Left lobe of liver (tissue), 2 donors: Measurements from ENCODE around the gene IKZF1. TPM values are rescaled to one million over a fixed set of nuclear protein-coding genes. Genes with fewer than 3 reads are reported as not detected.

ENCODE experiments used
- ATAC-seq: fragments of 200-7000 bp; cut with Tn5 transposase; one replicate; pipeline ENCODE4 v1.9.1; 2020; ENCODE audit warnings: mild to moderate bottlenecking, moderate library complexity
- DNase-seq: peaks from one replicate; pipeline ENCODE4 v3.0.0-alpha.2; 2020; ENCODE audit warnings: low spot score
- total RNA-seq: library from RNA; stranded (reverse); gene quantifications from one replicate; pipeline ENCODE4 v1.2.1, GENCODE V29; 2021
- donor health status: DM: no; HTN: no; CAD: no; lungs with moderate emphysema.
- donor health status: DM: no; HTN: yes; CAD: no.

Gene IKZF1
- total RNA-seq, 1 donor from 2014 or later = 2.8 TPM

DNA sequence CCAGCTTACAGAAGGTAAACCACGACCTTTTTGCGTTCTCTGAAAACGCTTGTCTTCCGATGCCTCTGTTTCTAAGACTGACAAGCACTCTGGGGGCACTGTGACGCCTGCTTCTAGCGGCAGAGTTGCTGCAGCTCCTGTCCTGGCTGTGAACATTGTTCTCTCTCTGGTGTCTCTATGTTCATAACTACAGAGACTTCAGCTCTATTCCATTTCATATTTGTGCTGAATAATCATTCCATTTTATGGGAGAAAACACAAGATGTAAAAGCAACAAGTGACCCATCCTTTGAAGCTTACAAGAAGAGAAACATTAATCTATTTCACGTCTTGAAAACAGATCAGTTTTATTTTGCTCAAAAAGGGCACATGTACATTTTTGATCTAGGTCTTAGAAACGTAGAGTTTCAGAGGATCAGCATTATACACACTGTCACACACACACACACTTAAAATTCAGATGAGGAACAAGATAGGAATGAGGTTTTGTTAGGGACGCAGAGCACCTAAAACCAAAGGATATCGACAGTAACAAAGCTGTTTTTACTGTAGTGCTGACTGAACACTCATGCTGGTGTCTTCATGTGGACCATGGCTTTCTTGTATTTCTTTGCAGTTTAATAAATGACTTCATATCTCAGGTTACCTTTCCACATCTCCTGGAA is 3.0 kb downstream of the IKZF1 start:
- DNase-seq = no peak
- ATAC-seq = no peak

DNA sequence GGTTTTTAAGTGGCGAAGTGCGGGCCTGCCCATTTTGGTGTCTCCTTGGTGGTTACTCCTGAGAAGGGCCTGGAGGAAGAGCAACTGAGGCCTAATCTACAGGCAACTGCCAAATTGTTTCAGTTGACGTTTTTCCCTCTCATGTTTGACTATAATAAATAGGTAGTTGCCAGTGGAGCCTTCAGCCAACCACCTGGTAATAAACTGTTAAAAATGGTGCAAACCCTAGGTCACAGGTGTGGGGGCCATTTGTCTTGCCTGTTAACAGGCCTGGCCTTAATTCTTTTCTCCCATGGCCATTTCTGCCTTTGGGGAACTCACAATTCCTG is 3.7 kb downstream of the IKZF1 start:
- ATAC-seq (no peak), DNase-seq (no peak)

DNA sequence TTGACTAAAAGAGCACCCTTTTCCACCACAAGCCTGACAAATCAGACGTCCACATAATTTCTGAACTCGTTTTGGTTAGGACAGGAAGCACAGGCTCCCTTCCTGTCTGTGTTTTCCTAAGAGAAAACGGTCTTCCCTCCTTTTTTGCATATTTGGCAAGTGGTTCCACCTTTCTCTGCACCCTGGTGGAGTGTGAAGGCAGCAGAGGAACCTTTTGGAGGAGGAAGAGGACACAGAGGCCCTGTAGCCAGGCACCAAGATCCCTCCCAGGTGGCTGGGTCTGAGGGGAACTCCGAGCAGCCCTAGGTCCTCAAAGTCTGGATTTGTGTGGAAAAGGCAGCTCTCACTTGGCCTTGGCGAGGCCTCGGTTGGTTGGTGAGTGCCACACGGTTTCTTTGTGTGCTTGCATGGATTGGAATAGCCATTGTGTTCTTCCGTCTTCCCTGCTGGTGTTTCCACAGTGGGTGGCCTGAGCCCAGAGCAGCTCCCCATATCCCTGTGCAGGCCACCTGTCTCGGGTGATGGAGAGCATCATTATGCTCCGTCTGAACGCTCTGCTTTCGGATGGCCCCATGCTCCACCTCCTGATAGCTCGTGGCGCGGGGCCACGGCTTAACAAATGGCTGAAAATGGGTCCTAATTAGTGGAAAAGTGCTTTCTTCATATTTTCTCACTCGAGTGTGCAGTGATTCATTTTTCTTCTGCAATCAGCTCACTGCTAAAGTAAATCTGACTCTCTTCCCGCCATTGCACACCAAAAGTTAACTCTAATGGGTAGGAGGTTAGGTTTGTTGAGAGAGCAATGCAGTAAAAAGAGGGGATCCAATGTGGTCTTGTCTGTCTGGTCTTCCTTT is 4.2 kb downstream of the IKZF1 start:
- no peak for ATAC-seq
- no peak for DNase-seq

DNA sequence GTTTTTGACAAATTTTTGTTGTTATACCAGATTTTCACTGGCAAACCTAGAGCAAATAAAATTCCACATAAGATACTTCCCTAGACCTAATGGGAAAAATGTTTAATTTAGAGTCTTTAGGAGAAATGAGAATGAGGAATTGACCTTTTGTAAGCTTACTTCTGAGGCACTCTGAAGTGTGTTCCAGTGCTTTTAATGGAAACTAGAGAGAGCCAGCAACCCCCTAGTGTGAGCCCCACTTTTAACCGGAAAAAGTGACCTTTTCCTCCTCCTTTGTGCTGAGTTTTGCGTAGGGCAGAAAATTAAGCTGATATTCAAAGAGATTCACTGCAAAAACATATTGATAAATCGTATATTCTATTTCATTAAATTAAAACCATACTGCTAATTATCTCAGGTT is 5.2 kb downstream of the IKZF1 start:
- DNase-seq = no peak
- no peak for ATAC-seq

DNA sequence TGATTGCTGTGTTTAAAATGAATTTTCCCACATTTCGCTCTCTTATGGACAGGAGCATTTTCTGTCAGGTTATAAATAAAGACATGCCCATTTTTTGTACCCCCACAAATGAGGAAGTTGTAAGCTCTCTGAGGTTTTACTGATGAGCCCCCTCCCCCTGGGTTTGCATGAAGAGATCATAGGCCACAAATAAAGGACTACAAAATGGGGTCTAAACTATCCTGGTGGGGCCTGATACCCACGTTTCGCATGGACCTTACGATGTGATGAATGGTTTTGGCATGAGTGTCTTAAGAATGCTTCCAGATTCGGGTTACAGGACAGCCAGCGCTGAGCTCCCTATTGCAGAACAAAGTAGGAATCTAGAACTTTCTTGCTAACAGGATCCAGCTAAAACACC is 5.8 kb downstream of the IKZF1 start:
- DNase-seq (no peak), ATAC-seq (no peak)

DNA sequence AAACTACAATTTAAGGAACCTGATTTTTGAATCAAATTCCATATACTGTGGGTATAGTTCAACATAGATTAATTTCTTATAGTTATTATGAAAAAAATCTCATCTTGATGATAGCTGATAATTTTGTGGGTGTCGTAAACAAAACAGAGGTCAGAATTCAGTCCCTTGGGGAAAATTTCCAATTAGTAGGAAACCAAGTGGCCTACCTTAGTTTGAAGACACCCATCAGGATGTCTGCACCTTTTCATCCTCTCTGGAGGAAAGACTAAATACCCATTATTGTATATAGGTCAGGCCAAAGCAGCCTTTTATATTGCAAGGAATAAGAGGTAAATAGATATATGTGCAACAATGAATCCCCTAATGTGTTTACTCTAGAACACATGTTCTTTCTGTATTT is 6.4 kb downstream of the IKZF1 start:
- ATAC-seq = no peak
- DNase-seq = no peak

DNA sequence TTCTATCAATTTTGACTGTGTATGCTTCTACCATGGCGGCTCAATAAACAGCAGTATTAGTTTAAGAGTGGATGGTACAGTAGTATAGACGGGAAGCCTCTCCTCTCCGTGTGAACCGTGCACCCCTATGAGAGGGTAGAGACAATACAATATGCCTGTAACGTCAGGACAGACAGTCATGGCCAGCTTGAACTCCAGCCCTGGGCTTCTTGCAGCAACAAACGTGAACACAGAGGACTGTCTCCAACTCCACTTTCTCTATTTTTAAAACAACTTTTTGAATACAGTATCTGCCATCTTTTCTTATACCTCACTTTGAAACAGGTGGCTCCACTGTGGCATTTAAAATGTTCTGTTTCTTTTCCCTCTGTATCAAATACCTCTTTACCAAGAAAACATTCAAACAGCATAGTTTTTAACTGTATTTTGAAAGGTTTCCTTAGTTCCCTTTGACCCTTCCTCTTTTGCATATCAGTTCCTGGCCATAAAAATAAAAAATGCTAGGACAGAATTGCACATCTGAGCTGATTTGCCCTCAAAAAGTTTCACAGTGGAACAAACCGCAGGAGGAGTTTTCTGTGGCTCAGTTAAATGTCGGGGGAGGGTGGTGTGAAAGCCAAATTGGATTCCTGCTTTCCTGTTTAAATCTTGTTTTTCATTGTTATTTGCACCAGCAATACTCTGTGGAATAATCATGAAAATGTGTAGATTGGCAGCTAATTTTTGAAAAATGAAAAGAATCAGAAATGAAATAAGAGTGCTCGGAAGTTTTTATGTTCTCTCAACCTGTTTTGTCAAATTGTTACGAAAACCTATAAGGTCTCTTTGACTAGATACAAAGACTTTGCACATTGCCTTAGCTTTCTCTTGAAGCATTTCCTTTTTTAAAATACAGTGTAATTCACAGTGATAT is 8.0 kb downstream of the IKZF1 start:
- ATAC-seq = no peak

DNA sequence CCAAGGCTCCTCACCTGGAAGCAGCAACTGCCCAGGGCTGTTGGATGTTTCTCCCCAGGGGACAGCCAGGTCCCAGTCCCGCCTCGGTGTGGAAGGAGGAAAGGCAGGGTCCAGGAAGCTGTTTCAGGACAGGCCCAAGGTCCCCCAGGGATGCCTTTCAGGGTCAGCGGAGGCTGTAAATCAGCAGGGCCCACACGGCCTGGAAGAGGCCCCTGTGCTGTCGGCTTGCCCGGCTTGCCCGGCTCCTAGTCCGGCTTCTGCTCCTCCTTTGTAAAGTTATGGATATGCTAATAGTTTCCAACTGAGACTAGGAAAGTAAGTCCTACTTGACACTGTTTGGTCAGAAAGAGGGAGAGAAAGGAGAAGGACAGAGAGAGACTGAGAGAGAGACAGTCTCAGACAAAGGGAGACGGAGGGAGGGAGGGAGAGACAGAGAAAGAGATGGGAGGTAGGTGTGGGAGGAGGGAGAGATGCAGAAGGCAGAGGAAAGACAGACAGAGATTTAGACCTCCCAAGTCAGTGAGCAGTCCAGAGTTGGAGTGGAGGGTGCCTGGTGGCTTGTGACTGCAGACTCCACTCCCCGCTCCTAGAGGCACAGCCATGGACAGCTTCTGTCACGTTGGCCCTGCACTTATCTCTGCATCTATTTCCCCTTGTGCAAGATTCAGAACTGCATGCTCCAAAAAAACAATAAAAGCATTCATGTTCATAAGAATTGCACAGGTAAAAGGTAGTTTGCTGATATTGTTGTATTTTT is 10.5 kb downstream of the IKZF1 start:
- no peak for DNase-seq
- ATAC-seq = no peak

More for the DNA sequence above, 8.0 kb downstream of the IKZF1 start:
- no peak for DNase-seq

DNA sequence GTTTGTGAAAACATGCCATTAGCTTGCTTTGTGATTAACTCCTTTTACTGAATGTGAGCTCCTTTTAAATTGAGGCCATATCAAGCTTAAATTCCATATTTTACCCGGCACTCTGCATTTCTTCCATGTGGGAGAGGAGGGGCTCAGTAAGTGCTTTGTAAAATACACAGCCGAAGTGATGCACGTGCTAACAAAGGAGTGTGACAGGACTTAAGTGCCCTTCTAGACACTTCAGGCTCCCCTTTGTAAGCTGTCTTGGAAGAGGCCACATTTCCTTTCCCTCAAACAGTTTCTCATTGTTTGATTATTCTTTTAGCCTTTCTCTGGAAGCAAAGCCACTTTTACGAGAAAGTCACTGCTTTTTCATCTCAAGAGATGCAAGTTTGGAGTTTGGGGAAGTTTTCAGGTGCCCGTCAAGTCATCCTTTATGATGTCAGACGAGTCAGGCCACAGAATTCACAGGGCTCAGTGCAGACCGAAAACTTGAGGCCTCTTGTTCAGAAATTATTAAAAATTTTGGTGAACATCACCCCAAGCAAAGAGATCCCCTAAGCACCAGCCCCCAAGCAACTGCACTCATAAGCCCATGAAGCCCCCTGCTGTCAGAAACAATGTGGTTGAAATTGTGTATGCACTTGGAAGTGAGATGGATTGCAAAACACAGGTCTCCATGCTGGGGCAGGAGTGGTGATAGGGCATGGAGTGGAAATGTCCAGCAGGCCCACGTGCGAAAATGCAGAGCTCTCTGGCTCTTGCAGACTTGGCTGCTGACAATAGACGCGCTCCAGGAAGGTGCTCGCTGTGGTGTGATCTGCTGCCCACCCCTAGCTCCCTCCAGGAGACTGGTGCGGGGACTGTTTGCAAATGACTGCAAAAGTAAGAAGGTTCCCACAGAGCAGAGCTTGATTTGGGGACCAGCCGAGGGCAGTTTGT is 11.5 kb downstream of the IKZF1 start:
- ATAC-seq (no peak), DNase-seq (no peak)

DNA sequence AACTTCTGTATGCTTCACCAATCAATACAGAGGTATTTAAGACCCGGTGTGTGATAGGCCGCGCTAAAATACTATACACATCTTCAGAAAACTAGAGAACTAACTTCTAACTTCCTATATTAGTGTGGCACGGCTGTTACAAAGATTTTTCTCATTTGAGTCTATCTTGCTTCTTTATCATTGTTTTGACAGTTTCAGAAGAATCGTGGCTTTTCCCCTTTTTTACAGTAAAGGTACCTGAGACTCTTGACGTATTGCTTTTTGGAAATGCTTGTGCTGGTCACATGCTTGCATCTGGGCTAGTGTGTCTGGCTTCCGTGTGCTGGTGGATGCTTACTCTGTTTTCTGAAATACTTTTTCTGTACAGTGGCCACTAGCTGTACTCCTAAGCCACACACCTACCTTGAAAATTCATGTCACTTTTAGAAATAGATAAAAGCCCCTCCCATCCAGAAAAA is 12.7 kb downstream of the IKZF1 start:
- DNase-seq = no peak
- ATAC-seq = no peak

DNA sequence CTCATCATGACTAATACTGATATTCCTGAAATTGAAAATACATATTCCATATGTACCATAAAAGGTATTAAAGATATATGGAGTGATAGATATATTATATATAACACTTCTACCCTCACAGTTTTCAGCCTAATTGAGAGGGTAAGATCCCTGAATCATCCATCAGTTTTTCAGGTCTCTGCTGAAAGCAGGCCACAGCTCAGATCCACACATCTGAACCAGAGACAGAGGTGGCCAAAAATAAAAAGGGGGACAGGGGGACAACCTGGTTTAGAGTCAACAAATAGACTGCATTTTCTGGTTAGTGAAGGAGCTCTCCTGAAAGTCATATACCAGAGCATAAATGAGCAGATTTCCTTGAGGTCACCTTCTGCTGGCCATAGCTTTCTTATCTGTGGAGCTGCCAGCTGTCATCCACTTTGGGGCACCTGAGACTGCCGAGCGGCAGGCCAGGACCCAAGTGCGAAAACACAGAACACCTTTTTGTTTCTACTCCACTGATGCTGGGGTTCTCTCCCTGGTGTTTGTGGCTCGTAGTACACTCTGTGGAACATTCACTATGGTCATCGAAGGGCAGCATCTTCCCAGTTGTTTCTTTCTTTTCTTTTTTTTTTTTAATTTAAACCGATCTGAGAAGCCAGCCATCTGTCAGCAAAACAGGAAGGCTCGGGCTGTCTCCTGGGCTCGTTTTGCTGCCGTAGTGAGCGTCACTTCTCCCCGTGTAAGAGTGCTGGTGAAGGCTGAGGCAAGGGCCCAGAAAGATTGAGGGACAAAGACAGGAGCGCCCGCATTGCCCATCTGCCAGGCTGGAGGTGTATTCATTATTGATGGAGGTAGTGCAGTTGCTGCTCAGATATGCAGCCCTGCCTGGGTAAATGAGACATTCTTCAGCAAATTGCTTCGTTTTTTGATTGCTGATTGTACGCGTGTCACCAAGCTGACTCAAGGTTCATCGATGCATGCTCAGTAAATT is 13.5 kb downstream of the IKZF1 start:
- no peak for DNase-seq
- ATAC-seq = no peak

DNA sequence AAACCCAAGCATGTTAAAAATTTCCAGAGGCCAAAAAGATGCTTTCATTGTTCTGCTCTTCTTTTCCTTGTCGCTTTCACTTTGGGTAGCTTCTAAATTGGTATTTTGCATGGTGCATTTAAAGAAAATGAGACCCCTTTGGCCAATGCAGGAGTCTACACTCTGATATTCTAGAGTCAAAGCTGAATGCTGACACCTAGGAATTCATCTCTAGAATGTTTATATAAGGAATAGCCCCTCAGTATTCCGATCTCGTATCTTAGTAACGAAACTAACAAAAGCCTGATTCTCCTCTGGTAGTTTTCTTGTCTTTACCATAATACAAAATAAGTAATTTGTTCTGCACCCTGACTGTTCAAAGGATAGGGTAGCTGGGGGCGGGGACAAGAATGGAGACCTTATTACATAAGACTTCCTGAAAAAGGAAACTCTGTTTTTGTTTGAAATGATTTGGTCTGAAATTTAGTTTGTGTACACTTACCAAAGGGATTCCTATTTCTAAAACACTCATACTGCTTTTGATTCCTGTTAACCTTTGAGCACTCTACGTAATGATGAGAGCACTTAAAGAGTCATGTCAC is 17.1 kb downstream of the IKZF1 start:
- no peak for ATAC-seq
- DNase-seq = no peak

DNA sequence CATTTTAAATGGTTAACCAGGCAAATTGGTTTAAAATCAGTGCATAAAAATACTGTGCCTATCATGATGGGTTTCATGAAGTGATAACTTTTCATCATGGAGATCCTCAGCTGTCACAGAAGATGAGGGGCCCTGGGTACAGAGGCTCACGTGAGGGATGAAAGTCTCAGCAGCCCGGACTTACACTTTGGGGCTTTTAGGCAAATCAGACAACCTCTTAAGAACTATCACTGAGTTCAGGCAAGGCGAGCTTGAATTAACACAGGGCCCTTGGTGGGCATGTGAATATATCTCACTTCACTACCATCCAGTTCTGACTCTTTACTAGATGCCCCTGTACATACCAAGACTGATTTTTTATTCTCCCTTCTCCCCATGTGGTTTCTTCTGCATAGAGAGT is 19.6 kb downstream of the IKZF1 start:
- ATAC-seq = no peak
- no peak for DNase-seq

DNA sequence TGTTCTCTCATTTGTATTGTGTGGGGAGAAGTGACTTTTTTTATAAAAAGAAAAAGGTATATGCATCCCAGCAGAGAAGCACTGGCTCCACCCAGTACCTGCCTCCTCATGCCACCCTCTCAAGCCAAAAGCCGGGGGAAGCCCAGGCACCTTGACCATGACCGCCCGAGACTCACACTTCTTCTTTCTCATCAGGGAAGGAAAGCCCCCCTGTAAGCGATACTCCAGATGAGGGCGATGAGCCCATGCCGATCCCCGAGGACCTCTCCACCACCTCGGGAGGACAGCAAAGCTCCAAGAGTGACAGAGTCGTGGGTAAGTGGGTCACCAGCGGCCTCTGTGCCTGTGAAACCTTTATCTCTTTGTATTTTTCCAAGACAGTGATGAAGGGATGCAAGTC is 22.9 kb downstream of the IKZF1 start:
- no peak for DNase-seq
- ATAC-seq = no peak

DNA sequence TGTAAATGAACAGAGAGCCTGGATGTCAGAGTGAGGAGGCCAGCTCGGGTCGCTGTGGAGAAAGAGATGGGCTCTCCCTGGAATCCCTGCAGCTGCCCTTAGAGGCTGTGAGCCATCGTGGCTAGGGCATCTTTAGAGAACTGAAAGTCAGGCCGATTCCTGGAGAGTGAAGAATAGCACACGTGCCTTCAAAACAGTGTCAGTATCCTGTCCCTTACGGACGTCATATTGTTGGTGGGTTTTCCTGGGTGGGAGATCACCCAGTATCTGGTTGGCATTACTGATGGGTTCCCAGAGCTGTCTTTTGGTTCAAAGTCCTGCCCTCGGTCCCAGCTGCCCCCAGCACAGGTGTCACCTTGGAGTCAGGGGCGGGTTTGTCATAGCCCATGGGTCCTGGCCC is 25.3 kb downstream of the IKZF1 start:
- no peak for DNase-seq
- ATAC-seq = no peak

DNA sequence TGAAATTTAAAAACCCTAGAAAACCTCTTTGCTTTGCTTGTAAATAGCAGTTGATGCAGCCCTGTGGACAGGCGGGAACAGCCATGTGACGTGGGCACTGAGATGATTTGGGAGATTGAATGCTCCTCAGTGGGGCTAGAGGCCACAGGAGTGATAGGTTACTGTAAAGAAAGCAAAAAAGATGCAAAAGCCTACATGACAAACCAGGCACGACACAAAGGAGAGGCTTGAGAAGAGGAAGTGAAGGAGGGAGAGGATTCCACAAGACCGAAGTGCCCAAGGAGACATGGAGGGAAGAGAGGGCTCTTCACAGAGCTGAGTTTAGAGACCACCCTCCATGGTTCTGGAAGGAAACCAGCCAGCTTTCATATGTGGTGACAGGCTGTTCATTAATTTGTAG is 25.7 kb downstream of the IKZF1 start:
- no peak for DNase-seq
- ATAC-seq = no peak

DNA sequence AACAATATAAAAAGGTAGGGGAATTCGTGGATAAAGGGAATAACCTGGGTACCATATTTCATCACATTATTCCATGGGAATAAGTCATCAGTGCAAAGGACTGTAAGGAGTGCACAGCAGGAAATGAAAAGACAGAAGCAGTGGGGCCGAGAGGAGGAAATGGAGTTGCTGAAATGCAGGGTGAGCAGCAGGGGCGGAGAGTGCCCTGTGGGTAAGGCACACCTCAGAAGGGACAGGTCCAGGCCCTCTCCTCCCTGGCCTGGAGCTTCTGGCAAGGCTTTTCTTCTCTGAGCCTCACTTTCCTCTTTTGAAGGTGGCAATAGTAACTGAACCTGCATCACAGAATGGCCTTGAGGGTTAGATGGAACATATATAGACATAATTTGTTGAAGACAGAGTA is 26.2 kb downstream of the IKZF1 start:
- no peak for ATAC-seq
- DNase-seq = no peak

DNA sequence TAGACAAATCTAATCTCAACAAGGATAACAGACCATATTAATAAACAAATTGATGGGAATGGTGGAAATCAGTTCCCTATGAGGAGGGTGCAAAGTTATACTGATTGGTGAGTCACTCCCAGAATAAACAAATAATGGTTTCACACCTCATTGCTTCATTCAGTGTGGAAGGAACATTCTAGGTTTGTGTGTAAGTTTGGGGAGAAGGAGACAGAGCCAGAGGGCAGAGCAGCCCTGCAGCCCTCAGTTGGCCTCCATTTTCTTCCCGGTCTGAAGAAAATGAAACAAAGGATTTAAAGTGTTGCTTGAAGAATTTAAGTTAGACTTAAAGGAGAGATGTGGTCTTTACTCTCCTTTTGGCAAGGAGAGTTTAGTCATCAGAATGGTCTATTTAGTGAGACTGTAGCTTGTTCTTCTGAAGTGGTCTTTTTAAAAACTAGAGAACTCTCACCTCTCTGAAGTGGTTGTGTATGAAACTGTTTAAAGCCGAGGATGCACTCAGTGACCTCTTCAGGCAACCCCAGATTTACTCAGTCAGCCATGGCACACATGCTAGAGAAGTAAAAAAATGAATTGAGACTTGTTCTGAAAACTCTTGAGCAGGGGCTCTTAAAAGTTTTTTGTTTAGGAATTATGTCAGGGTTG is 27.2 kb downstream of the IKZF1 start:
- ATAC-seq (no peak), DNase-seq (no peak)
